B cell (primary cell): ENCODE data around the gene PTPN6.

ENCODE experiments used
- EZH2 ChIP-seq: IDR thresholded peaks from 2 replicates; pipeline ENCODE4 v1.6.1; 2012; ENCODE audit warnings: borderline replicate concordance, low read depth, mild to moderate bottlenecking, moderate library complexity, low read length; ENCODE audit not compliant: insufficient read depth, poor library complexity, severe bottlenecking
- TF ChIP-seq, protein P1 (sequence below): fragments of 200-600 bp; IDR thresholded peaks from one replicate; pipeline ENCODE4 v1.8.0; 2022; ENCODE audit warnings: antibody characterized with exemption, mild to moderate bottlenecking

DNA sequence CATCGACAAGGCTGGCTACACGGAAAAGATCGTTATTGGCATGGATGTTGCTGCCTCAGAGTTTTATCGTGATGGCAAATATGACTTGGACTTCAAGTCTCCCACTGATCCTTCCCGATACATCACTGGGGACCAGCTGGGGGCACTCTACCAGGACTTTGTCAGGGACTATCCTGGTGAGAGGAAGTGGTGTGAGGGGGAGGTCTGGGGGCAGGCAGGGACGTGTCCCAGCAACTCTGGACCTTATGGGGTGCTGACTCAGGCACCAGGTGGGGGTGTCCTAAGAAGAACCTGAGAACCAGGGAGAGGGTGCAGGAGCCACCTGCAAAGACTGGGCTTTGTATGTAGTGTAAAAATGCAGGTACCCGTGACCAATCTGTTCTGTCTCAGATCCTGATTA lies 31.6 kb upstream of the PTPN6 start:
- TF ChIP-seq, protein P1, sequence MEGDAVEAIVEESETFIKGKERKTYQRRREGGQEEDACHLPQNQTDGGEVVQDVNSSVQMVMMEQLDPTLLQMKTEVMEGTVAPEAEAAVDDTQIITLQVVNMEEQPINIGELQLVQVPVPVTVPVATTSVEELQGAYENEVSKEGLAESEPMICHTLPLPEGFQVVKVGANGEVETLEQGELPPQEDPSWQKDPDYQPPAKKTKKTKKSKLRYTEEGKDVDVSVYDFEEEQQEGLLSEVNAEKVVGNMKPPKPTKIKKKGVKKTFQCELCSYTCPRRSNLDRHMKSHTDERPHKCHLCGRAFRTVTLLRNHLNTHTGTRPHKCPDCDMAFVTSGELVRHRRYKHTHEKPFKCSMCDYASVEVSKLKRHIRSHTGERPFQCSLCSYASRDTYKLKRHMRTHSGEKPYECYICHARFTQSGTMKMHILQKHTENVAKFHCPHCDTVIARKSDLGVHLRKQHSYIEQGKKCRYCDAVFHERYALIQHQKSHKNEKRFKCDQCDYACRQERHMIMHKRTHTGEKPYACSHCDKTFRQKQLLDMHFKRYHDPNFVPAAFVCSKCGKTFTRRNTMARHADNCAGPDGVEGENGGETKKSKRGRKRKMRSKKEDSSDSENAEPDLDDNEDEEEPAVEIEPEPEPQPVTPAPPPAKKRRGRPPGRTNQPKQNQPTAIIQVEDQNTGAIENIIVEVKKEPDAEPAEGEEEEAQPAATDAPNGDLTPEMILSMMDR: no peak
- TF ChIP-seq EZH2: no peak
